Measurements from ENCODE around the gene F2RL3.

DNA sequence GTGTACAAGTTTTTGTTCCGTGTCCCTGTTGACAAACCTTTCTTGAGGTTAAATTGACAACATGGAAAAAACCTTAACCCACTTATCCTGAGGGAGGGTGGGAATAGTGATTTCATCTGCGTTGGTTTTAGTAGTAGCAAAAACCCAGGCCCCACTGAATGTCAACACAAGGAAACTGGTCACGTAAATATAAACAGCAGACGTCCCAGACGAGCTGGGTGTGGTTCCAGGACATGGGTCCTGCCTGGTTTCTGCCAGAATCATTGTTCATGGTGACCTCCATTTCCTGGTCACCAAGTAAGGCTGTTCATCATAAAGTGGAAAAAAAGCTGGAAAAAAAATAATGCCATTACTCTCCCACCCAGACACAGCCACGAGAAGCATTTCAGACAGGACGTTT, 16.9 kb upstream of the F2RL3 start:
- no peak for TF ChIP-seq ZFP3 (CRISPR knock-in tag; IDR thresholded peaks at IDR 0.05)
- TF ChIP-seq RARB (CRISPR knock-in tag; IDR thresholded peaks at IDR 0.05), result no peak
- TF ChIP-seq, protein P1, sequence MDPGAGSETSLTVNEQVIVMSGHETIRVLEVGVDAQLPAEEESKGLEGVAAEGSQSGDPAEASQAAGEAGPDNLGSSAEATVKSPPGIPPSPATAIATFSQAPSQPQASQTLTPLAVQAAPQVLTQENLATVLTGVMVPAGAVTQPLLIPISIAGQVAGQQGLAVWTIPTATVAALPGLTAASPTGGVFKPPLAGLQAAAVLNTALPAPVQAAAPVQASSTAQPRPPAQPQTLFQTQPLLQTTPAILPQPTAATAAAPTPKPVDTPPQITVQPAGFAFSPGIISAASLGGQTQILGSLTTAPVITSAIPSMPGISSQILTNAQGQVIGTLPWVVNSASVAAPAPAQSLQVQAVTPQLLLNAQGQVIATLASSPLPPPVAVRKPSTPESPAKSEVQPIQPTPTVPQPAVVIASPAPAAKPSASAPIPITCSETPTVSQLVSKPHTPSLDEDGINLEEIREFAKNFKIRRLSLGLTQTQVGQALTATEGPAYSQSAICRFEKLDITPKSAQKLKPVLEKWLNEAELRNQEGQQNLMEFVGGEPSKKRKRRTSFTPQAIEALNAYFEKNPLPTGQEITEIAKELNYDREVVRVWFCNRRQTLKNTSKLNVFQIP (CRISPR knock-in tag; IDR thresholded peaks at IDR 0.05; ENCODE audit: borderline replicate concordance, low read depth), result no peak
- TF ChIP-seq GLIS3 (CRISPR knock-in tag; IDR thresholded peaks at IDR 0.05), result no peak
- no peak for TF ChIP-seq ZNF8 (CRISPR knock-in tag; IDR thresholded peaks at IDR 0.05)
- no peak for TF ChIP-seq SNAI2 (CRISPR knock-in tag; IDR thresholded peaks at IDR 0.05)
- TF ChIP-seq, protein P2, sequence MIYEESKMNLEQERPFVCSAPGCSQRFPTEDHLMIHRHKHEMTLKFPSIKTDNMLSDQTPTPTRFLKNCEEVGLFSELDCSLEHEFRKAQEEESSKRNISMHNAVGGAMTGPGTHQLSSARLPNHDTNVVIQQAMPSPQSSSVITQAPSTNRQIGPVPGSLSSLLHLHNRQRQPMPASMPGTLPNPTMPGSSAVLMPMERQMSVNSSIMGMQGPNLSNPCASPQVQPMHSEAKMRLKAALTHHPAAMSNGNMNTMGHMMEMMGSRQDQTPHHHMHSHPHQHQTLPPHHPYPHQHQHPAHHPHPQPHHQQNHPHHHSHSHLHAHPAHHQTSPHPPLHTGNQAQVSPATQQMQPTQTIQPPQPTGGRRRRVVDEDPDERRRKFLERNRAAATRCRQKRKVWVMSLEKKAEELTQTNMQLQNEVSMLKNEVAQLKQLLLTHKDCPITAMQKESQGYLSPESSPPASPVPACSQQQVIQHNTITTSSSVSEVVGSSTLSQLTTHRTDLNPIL (CRISPR knock-in tag; IDR thresholded peaks at IDR 0.05; ENCODE audit: low read depth), result no peak
- no peak for TF ChIP-seq ZNF565 (CRISPR knock-in tag; conservative IDR thresholded peaks at IDR 0.05; ENCODE audit: low read depth)

All from SK-N-SH treated with all-trans-retinoic acid at 6 μM for 48 hours (cell line).